ENCODE data around the gene PID1. TPM values are rescaled to one million over a fixed set of nuclear protein-coding genes. Genes with fewer than 3 reads are reported as not detected.

Gene PID1
- total and polyA plus RNA-seq, 4 donors, result 33.4 to 73.2 (median 50.9) TPM

DNA sequence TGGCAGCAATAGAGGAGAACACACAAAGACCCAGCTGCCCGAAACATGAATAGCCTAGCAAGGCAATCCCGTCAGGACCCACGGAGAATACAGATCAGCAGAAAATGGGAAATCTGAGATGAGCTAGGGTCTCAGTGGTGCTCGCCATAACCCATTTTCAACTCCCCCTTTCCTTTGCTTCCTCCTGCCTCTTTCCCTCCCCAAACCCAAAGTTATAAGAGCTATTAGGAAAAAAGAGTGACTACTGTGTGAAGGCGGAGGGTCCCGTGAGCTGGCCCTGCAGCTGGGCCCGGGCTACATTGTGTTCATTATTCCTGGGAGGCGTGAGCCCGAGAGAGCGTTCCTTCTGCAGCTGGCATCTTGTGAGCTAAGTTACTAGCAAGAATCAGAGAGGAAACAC, 118.4 kb downstream of the PID1 start:
- peak; percentile 32 to 81 (median 46) for DNase-seq (ENCODE audit: low read depth in 4 of 6, low spot score in 6 of 6)
- H3K4me3 ChIP-seq (ENCODE audit: low read depth, low read length), result no peak overlapping the region
- H3K36me3 ChIP-seq (ENCODE audit: control insufficient read depth, insufficient read depth, low read length), result no peaks in the 10 kb centered on the region
- H3K27me3 ChIP-seq (ENCODE audit: control insufficient read depth, insufficient read depth, low read length), result no peaks in the 10 kb centered on the region
- H3K4me1 ChIP-seq (ENCODE audit: control insufficient read depth, insufficient read depth, low read length), result peaks cover 12% of the 10 kb centered on the region
- no peaks in the 10 kb centered on the region for H3K9me3 ChIP-seq (ENCODE audit: control insufficient read depth, insufficient read depth, low read length)
- 17% methylated on average over 1 of the region's 10 CpGs for whole genome bisulfite sequencing (ENCODE audit: insufficient coverage)
- H3K27ac ChIP-seq (ENCODE audit: low read depth, low read length), result peak overlapping the region; percentile 65

GRCh38 chr2:229150317-229150716, 120.8 kb downstream of the PID1 start:
- Histone ChIP-seq H3K27me3 (ENCODE audit: control insufficient read depth, insufficient read depth, low read length) (no peaks in the 10 kb centered on the region), H3K4me3 (ENCODE audit: low read depth, low read length) (no peak overlapping the region), H3K36me3 (ENCODE audit: control insufficient read depth, insufficient read depth, low read length) (no peaks in the 10 kb centered on the region), H3K4me1 (ENCODE audit: control insufficient read depth, insufficient read depth, low read length) (peaks cover 12% of the 10 kb centered on the region), H3K27ac (ENCODE audit: low read depth, low read length) (no peak overlapping the region), H3K9me3 (ENCODE audit: control insufficient read depth, insufficient read depth, low read length) (peaks cover 2% of the 10 kb centered on the region)
- 72% methylated on average over 4 of the region's 4 CpGs for WGBS (ENCODE audit: insufficient coverage)
- DNase-seq (ENCODE audit: low read depth in 4 of 6, low spot score in 6 of 6), result no peak

DNA sequence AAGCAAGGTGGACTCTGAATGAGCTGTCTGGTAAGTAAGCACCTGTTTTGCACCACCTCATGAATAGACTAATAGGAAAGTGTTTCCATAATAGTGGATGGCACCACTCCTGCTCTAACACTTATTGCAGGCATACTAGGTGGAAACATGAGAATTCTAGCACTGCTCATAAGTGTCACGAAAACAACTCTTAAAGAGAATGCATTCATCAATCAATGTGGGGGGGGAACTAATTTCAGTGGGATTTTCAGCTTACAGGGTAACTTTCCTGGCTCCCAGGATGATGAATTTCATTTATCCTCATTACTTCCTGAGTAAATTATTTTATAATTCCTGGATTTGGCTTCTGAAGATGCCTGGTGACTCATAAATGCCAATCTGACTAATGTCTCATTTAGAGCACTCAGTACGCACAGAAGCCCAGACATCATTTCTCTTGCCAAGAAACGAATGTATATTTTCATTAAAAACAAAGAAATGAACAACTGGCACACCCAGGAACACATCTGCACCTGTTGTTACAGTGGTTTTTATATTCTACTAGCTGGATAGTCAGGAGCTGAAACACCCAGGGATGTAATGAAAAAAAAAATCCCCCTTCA, 129.6 kb downstream of the PID1 start:
- no peaks in the 10 kb centered on the region for H3K4me1 ChIP-seq (ENCODE audit: control insufficient read depth, insufficient read depth, low read length)
- H3K36me3 ChIP-seq (ENCODE audit: control insufficient read depth, insufficient read depth, low read length), result no peaks in the 10 kb centered on the region
- H3K4me3 ChIP-seq (ENCODE audit: low read depth, low read length), result no peak overlapping the region
- DNase-seq (ENCODE audit: low read depth in 4 of 6, low spot score in 6 of 6), result peak in 1 of 6 donors; percentile 74
- no CpG with 5 or more reads among the region's 3 CpGs for WGBS (ENCODE audit: insufficient coverage)
- no peak overlapping the region for H3K27ac ChIP-seq (ENCODE audit: low read depth, low read length)
- H3K9me3 ChIP-seq (ENCODE audit: control insufficient read depth, insufficient read depth, low read length), result no peaks in the 10 kb centered on the region
- no peaks in the 10 kb centered on the region for H3K27me3 ChIP-seq (ENCODE audit: control insufficient read depth, insufficient read depth, low read length)

DNA sequence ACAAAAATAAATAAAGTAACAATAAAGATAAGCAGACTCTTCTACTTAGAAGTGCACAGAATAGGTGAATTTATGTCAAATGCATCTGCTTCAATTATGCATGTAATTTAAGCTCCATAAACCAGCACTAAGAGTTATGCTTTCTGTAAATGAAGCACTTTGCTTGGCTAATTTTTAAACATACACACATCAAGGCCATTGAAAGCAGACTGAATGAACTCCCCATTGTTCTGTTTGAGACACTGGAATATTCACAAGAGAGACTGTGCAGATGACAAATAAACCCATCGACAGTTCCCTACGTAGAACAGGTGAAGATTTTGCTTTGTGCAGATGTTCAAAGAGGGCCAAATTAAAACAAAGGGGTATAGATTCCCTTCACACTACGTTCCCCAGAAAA, 133.4 kb downstream of the PID1 start:
- Histone ChIP-seq H3K4me1 (ENCODE audit: control insufficient read depth, insufficient read depth, low read length) (no peaks in the 10 kb centered on the region), H3K36me3 (ENCODE audit: control insufficient read depth, insufficient read depth, low read length) (no peaks in the 10 kb centered on the region), H3K9me3 (ENCODE audit: control insufficient read depth, insufficient read depth, low read length) (peaks cover 1% of the 10 kb centered on the region), H3K4me3 (ENCODE audit: low read depth, low read length) (no peak overlapping the region), H3K27ac (ENCODE audit: low read depth, low read length) (no peak overlapping the region), H3K27me3 (ENCODE audit: control insufficient read depth, insufficient read depth, low read length) (no peaks in the 10 kb centered on the region)
- 40% methylated on average over 1 of the region's 3 CpGs for WGBS (ENCODE audit: insufficient coverage)
- DNase-seq (ENCODE audit: low read depth in 4 of 6, low spot score in 6 of 6), result peak in 1 of 6 donors; percentile 67

- Histone ChIP-seq H3K4me1 (ENCODE audit: control insufficient read depth, insufficient read depth, low read length) (no peaks in the 10 kb centered on the region), H3K27me3 (ENCODE audit: control insufficient read depth, insufficient read depth, low read length) (no peaks in the 10 kb centered on the region), H3K9me3 (ENCODE audit: control insufficient read depth, insufficient read depth, low read length) (peaks cover 1% of the 10 kb centered on the region), H3K4me3 (ENCODE audit: low read depth, low read length) (no peak overlapping the region), H3K27ac (ENCODE audit: low read depth, low read length) (no peak overlapping the region), H3K36me3 (ENCODE audit: control insufficient read depth, insufficient read depth, low read length) (no peaks in the 10 kb centered on the region)
- peak in 1 of 6 donors; percentile 38 for DNase-seq (ENCODE audit: low read depth in 4 of 6, low spot score in 6 of 6)
- no CpG with 5 or more reads among the region's 2 CpGs for WGBS (ENCODE audit: insufficient coverage)
Observed at GRCh38 chr2:229137066-229137465, 134.0 kb downstream of the PID1 start.

DNA sequence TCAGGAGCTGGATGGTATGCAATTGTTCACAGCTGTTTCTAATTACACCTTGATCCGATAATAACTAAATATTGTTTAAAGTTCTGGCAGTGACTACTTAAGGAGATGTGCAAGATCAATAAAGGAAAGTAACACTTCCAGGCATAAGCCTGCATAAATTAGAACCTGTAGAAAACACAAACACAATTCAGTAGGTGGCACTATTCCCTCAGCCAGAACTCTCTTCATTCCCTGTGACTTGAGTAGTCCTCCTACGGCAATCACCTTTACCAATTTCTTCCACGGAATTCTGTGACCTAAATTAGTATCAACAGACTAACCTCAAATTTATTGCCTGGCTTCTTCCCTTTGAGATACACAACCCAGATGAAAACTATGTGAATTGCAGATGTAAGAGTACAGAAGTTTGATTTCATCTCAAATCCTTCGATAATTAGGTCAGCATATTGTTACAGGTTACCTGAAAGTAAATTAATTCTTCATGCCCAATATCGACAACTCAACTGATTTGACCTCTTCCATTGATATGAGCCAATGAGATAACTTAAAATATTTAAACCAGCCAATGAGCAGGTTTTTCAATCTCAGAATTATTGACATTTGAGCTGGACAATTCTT, 137.8 kb downstream of the PID1 start:
- Histone ChIP-seq H3K36me3 (ENCODE audit: control insufficient read depth, insufficient read depth, low read length) (no peaks in the 10 kb centered on the region), H3K4me1 (ENCODE audit: control insufficient read depth, insufficient read depth, low read length) (peaks cover 3% of the 10 kb centered on the region), H3K27me3 (ENCODE audit: control insufficient read depth, insufficient read depth, low read length) (no peaks in the 10 kb centered on the region), H3K27ac (ENCODE audit: low read depth, low read length) (no peak overlapping the region), H3K9me3 (ENCODE audit: control insufficient read depth, insufficient read depth, low read length) (peaks cover 1% of the 10 kb centered on the region), H3K4me3 (ENCODE audit: low read depth, low read length) (no peak overlapping the region)
- 0% methylated on average over 1 of the region's 5 CpGs for whole genome bisulfite sequencing (ENCODE audit: insufficient coverage)
- peak; percentile 52 to 94 (median 59) for DNase-seq (ENCODE audit: low read depth in 4 of 6, low spot score in 6 of 6)

- Histone ChIP-seq H3K9me3 (ENCODE audit: control insufficient read depth, insufficient read depth, low read length) (peaks cover 1% of the 10 kb centered on the region), H3K4me3 (ENCODE audit: low read depth, low read length) (no peak overlapping the region), H3K36me3 (ENCODE audit: control insufficient read depth, insufficient read depth, low read length) (no peaks in the 10 kb centered on the region), H3K4me1 (ENCODE audit: control insufficient read depth, insufficient read depth, low read length) (peaks cover 3% of the 10 kb centered on the region), H3K27me3 (ENCODE audit: control insufficient read depth, insufficient read depth, low read length) (no peaks in the 10 kb centered on the region), H3K27ac (ENCODE audit: low read depth, low read length) (no peak overlapping the region)
- WGBS (ENCODE audit: insufficient coverage), result 78% methylated on average over 5 of the region's 6 CpGs
- no peak for DNase-seq (ENCODE audit: low read depth in 4 of 6, low spot score in 6 of 6)
Observed at GRCh38 chr2:229132236-229132635, 138.9 kb downstream of the PID1 start.

DNA sequence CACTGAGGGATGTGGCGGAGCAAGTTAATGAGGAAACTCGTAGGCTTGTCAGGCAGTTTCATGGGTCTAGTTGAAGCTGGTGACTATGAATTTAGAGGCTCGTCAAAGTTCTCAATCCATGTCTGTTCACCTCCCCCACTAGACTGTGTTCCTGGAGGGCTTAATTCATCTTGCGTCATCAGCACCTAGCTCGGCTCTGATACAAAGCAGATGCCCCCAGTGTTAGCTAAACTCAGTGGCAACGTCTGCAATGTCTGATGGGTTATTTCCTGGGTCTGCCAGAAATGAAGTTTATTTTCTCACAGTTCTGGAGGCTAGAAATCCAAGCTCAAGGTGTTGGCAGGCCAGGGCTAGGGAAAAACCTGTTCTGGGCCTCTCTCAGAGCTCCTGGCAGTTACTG, 140.6 kb downstream of the PID1 start:
- Histone ChIP-seq H3K27me3 (ENCODE audit: control insufficient read depth, insufficient read depth, low read length) (no peaks in the 10 kb centered on the region), H3K4me1 (ENCODE audit: control insufficient read depth, insufficient read depth, low read length) (peaks cover 3% of the 10 kb centered on the region), H3K27ac (ENCODE audit: low read depth, low read length) (no peak overlapping the region), H3K4me3 (ENCODE audit: low read depth, low read length) (no peak overlapping the region), H3K9me3 (ENCODE audit: control insufficient read depth, insufficient read depth, low read length) (no peaks in the 10 kb centered on the region), H3K36me3 (ENCODE audit: control insufficient read depth, insufficient read depth, low read length) (no peaks in the 10 kb centered on the region)
- WGBS (ENCODE audit: insufficient coverage), result 66% methylated on average over 4 of the region's 6 CpGs
- DNase-seq (ENCODE audit: low read depth in 4 of 6, low spot score in 6 of 6), result no peak

GRCh38 chr2:229129738-229130371, 141.2 kb downstream of the PID1 start:
- Histone ChIP-seq H3K27me3 (ENCODE audit: control insufficient read depth, insufficient read depth, low read length) (no peaks in the 10 kb centered on the region), H3K4me1 (ENCODE audit: control insufficient read depth, insufficient read depth, low read length) (peaks cover 3% of the 10 kb centered on the region), H3K9me3 (ENCODE audit: control insufficient read depth, insufficient read depth, low read length) (no peaks in the 10 kb centered on the region), H3K36me3 (ENCODE audit: control insufficient read depth, insufficient read depth, low read length) (no peaks in the 10 kb centered on the region), H3K27ac (ENCODE audit: low read depth, low read length) (no peak overlapping the region), H3K4me3 (ENCODE audit: low read depth, low read length) (no peak overlapping the region)
- DNase-seq (ENCODE audit: low read depth in 4 of 6, low spot score in 6 of 6), result peak in 1 of 6 donors; percentile 46
- WGBS (ENCODE audit: insufficient coverage), result 33% methylated on average over 9 of the region's 12 CpGs

- H3K36me3 ChIP-seq (ENCODE audit: control insufficient read depth, insufficient read depth, low read length), result no peaks in the 10 kb centered on the region
- H3K27ac ChIP-seq (ENCODE audit: low read depth, low read length), result no peak overlapping the region
- no peaks in the 10 kb centered on the region for H3K27me3 ChIP-seq (ENCODE audit: control insufficient read depth, insufficient read depth, low read length)
- WGBS (ENCODE audit: insufficient coverage), result 79% methylated on average over 3 of the region's 4 CpGs
- H3K4me1 ChIP-seq (ENCODE audit: control insufficient read depth, insufficient read depth, low read length), result peaks cover 3% of the 10 kb centered on the region
- no peak for DNase-seq (ENCODE audit: low read depth in 4 of 6, low spot score in 6 of 6)
- H3K9me3 ChIP-seq (ENCODE audit: control insufficient read depth, insufficient read depth, low read length), result peaks cover 1% of the 10 kb centered on the region
- H3K4me3 ChIP-seq (ENCODE audit: low read depth, low read length), result no peak overlapping the region
Observed at GRCh38 chr2:229127471-229127870, 143.6 kb downstream of the PID1 start.

Data from spinal cord (tissue), 10 donors.